ENCODE measurements around the gene ARAP2.

DNA sequence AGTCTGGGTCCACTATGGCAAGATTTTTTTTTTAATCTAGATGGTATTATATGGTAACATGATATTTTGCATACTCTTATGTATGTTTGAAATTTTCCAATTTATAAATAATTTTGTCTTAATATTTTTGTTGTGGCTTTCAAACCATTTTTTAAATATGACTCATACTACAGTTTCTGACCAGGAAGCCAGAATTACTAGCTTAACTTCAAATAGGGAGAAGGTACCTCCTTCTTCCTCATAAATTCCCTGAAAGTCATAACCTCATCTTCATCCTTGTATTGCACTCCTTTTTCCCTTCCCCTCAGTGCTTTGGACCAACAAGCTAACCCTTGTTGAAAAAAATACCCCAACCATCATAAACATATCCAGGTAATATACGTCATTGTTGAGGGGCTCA is 21.6 kb downstream of the ARAP2 start:
- TF ChIP-seq, protein P1, sequence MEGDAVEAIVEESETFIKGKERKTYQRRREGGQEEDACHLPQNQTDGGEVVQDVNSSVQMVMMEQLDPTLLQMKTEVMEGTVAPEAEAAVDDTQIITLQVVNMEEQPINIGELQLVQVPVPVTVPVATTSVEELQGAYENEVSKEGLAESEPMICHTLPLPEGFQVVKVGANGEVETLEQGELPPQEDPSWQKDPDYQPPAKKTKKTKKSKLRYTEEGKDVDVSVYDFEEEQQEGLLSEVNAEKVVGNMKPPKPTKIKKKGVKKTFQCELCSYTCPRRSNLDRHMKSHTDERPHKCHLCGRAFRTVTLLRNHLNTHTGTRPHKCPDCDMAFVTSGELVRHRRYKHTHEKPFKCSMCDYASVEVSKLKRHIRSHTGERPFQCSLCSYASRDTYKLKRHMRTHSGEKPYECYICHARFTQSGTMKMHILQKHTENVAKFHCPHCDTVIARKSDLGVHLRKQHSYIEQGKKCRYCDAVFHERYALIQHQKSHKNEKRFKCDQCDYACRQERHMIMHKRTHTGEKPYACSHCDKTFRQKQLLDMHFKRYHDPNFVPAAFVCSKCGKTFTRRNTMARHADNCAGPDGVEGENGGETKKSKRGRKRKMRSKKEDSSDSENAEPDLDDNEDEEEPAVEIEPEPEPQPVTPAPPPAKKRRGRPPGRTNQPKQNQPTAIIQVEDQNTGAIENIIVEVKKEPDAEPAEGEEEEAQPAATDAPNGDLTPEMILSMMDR (IDR thresholded peaks at IDR 0.05; ENCODE audit: low read length), result no peak
- no peak for TF ChIP-seq EZH2 (IDR thresholded peaks at IDR 0.05; ENCODE audit: borderline replicate concordance, low read length)
